Caco-2 (cell line): ENCODE data around the gene INSYN1. TPM values are rescaled to one million over a fixed set of nuclear protein-coding genes. Genes with fewer than 3 reads are reported as not detected.

Experiments
- BruUV-seq: library from RNA; stranded (reverse); fragments of 400-500 nt; replicated peaks from 2 replicates; lab custom pipeline; 2021; lab: Mats Ljungman, UMichigan
- CTCF ChIA-PET: fragments of 300-600 bp; sonication (Branson Sonifier 250); formaldehyde crosslinking; loops from one replicate; lab custom pipeline; 2022; ENCODE audit warnings: antibody characterized with exemption; lab: Charles Lee
- POLR2A ChIA-PET: fragments of 300-600 bp; sonication (Branson Sonifier 250); formaldehyde crosslinking; loops from one replicate; lab custom pipeline; 2022; ENCODE audit warnings: antibody characterized with exemption; lab: Charles Lee
- DNase-seq, 2 experiments: peaks; one replicate each; pipeline versions ENCODE4 v3.0.0 to v3.0.0-alpha.2; 2020 to 2022
- H3K27me3 ChIP-seq: replicated peaks from 2 replicates; pipeline ENCODE4 v1.6.0; 2011; ENCODE audit warnings: low read length; ENCODE audit not compliant: control insufficient read depth, insufficient read depth
- H3K36me3 ChIP-seq: 2 replicates; pipeline ENCODE4 v1.5.1; 2011; ENCODE audit warnings: low read length; ENCODE audit not compliant: control insufficient read depth, insufficient read depth
- H3K4me1 ChIP-seq: fragments of 250-450 bp; sonication (Bioruptor Pico); 2 replicates; pipeline ENCODE4 v1.5.1; 2020; ENCODE audit warnings: mild to moderate bottlenecking
- H3K4me3 ChIP-seq: 2 replicates; pipeline ENCODE4 v1.5.1; 2011; ENCODE audit warnings: low read depth, mild to moderate bottlenecking, control low read depth, low read length
- H3K9me3 ChIP-seq: fragments of 250-450 bp; sonication (Bioruptor Pico); 2 replicates; pipeline ENCODE4 v1.5.1; 2020; ENCODE audit warnings: mild to moderate bottlenecking, moderate library complexity
- H3K27ac Mint-ChIP-seq: one replicate; pipeline ENCODE4 v1.8.0; 2022; ENCODE audit warnings: mixed read lengths; ENCODE audit not compliant: unreplicated experiment
- H3K27me3 Mint-ChIP-seq: one replicate; pipeline ENCODE4 v1.8.0; 2022; ENCODE audit warnings: mixed read lengths; ENCODE audit not compliant: insufficient read depth, unreplicated experiment
- H3K36me3 Mint-ChIP-seq: one replicate; pipeline ENCODE4 v1.8.0; 2022; ENCODE audit warnings: mild to moderate bottlenecking, mixed read lengths; ENCODE audit not compliant: insufficient read depth, unreplicated experiment
- H3K4me1 Mint-ChIP-seq: one replicate; pipeline ENCODE4 v1.8.0; 2022; ENCODE audit warnings: low read depth, mixed read lengths; ENCODE audit not compliant: unreplicated experiment
- H3K4me3 Mint-ChIP-seq: one replicate; pipeline ENCODE4 v1.8.0; 2022; ENCODE audit warnings: mild to moderate bottlenecking, moderate library complexity, mixed read lengths; ENCODE audit not compliant: unreplicated experiment
- H3K9me3 Mint-ChIP-seq: one replicate; pipeline ENCODE4 v1.8.0; 2022; ENCODE audit warnings: mixed read lengths; ENCODE audit not compliant: unreplicated experiment
- intact Hi-C: fragments of 100-400 bp; cut with micrococcal nuclease; formaldehyde crosslinking; loops from one replicate; pipeline ENCODE4 v1.10.0; 2022; ENCODE audit not compliant: unreplicated experiment
- total RNA-seq: library from RNA; stranded (reverse); gene quantifications from 2 replicates; pipeline ENCODE4 v1.2.3, GENCODE V29; 2022
- TF ChIP-seq, protein P1 (sequence below), 2 experiments: fragments of 200-600 bp in 1 of 2; IDR thresholded peaks; 1 replicate in 1 of 2; 2 replicates in 1 of 2; pipeline versions ENCODE4 v1.5.1 to v1.8.0; 2011 to 2022; ENCODE audit warnings: antibody characterized with exemption in 1 of 2, control low read depth in 1 of 2, inconsistent platforms in 1 of 2, low read depth in 1 of 2, low read length in 1 of 2, mild to moderate bottlenecking in 1 of 2, moderate library complexity in 1 of 2; ENCODE audit not compliant: insufficient read depth in 1 of 2, severe bottlenecking in 1 of 2, unreplicated experiment in 1 of 2

INSYN1 gene
- total RNA-seq, 1 experiment from 2014 or later, result 0.41 TPM

DNA sequence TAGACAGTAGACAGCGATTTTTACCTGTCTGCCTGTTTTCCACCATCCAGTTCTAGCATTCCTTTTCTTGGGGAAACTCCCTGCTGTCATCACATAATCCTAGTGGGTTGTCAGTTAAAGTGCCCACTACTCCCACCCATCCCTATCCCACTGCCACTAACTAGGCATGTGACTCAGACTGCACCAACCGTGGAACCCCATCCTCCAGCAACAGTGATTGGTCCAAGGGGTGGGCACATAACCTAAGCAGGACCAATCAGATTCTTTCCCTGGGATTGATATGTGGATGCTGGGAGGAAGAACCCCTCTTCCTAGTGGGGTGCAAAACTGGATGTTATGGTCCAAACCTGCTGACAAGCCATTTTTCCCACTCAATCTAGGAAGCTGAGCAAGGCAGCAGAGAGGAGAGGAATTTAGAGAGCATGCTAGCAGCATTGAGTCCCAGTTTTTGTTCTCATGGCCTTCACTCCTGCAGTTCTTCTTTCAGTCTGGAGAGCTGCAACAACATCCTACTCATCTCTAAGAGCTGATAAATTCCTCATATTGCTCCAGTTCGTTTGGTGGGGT lies 3.9 kb upstream of the INSYN1 start:
- no peaks in the 10 kb centered on the region for H3K36me3 ChIP-seq
- Mint-ChIP-seq H3K9me3 (no peaks in the 10 kb centered on the region), H3K27ac (no peak overlapping the region), H3K36me3 (no peaks in the 10 kb centered on the region), H3K4me3 (no peak overlapping the region), H3K27me3 (peaks cover 15% of the 10 kb centered on the region), H3K4me1 (no peaks in the 10 kb centered on the region)
- TF ChIP-seq, protein P1, sequence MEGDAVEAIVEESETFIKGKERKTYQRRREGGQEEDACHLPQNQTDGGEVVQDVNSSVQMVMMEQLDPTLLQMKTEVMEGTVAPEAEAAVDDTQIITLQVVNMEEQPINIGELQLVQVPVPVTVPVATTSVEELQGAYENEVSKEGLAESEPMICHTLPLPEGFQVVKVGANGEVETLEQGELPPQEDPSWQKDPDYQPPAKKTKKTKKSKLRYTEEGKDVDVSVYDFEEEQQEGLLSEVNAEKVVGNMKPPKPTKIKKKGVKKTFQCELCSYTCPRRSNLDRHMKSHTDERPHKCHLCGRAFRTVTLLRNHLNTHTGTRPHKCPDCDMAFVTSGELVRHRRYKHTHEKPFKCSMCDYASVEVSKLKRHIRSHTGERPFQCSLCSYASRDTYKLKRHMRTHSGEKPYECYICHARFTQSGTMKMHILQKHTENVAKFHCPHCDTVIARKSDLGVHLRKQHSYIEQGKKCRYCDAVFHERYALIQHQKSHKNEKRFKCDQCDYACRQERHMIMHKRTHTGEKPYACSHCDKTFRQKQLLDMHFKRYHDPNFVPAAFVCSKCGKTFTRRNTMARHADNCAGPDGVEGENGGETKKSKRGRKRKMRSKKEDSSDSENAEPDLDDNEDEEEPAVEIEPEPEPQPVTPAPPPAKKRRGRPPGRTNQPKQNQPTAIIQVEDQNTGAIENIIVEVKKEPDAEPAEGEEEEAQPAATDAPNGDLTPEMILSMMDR (IDR thresholded peaks at IDR 0.05; ENCODE audit: insufficient read depth in 1 of 2, low read depth in 1 of 2, low read length in 1 of 2, severe bottlenecking in 1 of 2, unreplicated experiment in 1 of 2), result no peak
- intact Hi-C loops, result no loop called here
- ChIA-PET CTCF (no interaction called here), POLR2A (no interaction called here)
- H3K27me3 ChIP-seq, result no peaks in the 10 kb centered on the region; the same call in 1 of the 2 replicates
- H3K4me3 ChIP-seq, result no peak overlapping the region
- no TSS peak for BruUV-seq
- no peaks in the 10 kb centered on the region for H3K9me3 ChIP-seq
- no peaks in the 10 kb centered on the region for H3K4me1 ChIP-seq
- no peak for DNase-seq

DNA sequence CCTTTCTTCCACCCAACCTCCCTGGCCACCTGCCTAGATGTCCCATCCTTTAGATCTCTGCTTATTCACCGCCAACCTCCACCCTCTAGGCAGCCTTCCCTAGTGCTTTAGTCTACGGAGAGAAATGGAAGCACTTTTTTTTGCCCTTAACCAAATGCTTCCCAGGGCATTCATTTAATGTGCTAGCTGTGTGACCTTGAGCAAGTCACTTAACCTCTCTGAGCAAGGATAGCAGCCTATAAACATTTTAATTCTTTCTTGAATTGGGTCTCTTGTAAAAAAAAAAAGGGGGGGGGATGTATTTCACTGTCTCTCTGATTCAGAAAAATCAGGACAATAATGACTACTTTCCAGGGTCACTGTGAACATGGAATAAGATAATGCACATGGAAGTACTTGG lies 3.2 kb upstream of the INSYN1 start:
- intact Hi-C loops, result no loop called here
- BruUV-seq, result no TSS peak

DNA sequence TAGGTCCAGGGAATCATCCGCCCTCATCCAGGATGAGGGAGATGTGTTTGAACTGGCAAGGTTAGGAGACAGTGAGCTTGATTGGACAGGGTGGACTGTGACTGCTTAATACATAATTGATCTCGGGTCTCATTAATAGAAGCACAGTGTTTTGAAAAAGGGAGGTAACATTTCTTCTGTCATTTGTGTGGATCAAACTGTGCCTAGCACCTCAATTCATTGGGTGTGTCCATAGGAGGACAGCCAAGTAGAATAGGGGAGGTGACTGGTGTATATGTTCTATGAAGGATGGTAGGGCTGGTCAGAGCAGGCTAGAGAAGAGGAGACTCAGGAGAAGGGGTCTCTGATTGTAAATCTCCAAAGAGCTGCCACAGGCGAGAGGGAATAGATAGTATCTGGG lies 2.8 kb upstream of the INSYN1 start:
- TF ChIP-seq, protein P1 (IDR thresholded peaks at IDR 0.05; ENCODE audit: insufficient read depth in 1 of 2, low read depth in 1 of 2, low read length in 1 of 2, severe bottlenecking in 1 of 2, unreplicated experiment in 1 of 2), result no peak
- DNase-seq, result no peak
- Histone ChIP-seq H3K4me3 (no peak overlapping the region), H3K27me3 (no peaks in the 10 kb centered on the region; the same call in 1 of the 2 replicates), H3K4me1 (no peaks in the 10 kb centered on the region), H3K9me3 (no peaks in the 10 kb centered on the region), H3K36me3 (no peaks in the 10 kb centered on the region)
- H3K4me1 Mint-ChIP-seq, result no peaks in the 10 kb centered on the region
- BruUV-seq, result no TSS peak
- H3K36me3 Mint-ChIP-seq, result no peaks in the 10 kb centered on the region
- CTCF ChIA-PET, result no interaction called here
- H3K9me3 Mint-ChIP-seq, result no peaks in the 10 kb centered on the region
- intact Hi-C loops, result no loop called here
- H3K27me3 Mint-ChIP-seq, result peaks cover 18% of the 10 kb centered on the region
- POLR2A ChIA-PET, result no interaction called here
- no peak overlapping the region for H3K4me3 Mint-ChIP-seq
- no peak overlapping the region for H3K27ac Mint-ChIP-seq

More for the DNA sequence above, 3.2 kb upstream of the INSYN1 start:
- no peaks in the 10 kb centered on the region for H3K9me3 Mint-ChIP-seq
- no peaks in the 10 kb centered on the region; the same call in 1 of the 2 replicates for H3K27me3 ChIP-seq
- ChIA-PET POLR2A (no interaction called here), CTCF (no interaction called here)
- TF ChIP-seq, protein P1 (IDR thresholded peaks at IDR 0.05; ENCODE audit: insufficient read depth in 1 of 2, low read depth in 1 of 2, low read length in 1 of 2, severe bottlenecking in 1 of 2, unreplicated experiment in 1 of 2), result no peak
- no peaks in the 10 kb centered on the region for H3K9me3 ChIP-seq
- H3K4me1 Mint-ChIP-seq, result no peaks in the 10 kb centered on the region
- H3K27me3 Mint-ChIP-seq, result peaks cover 16% of the 10 kb centered on the region
- no peak overlapping the region for H3K27ac Mint-ChIP-seq
- no peaks in the 10 kb centered on the region for H3K4me1 ChIP-seq
- no peaks in the 10 kb centered on the region for H3K36me3 Mint-ChIP-seq
- no peak for DNase-seq
- H3K4me3 ChIP-seq, result no peak overlapping the region
- H3K4me3 Mint-ChIP-seq, result no peak overlapping the region
- H3K36me3 ChIP-seq, result no peaks in the 10 kb centered on the region
